Type B pancreatic cell (in vitro differentiated cells): ENCODE data around the gene SIRT2. TPM values are rescaled to one million over a fixed set of nuclear protein-coding genes. Genes with fewer than 3 reads are reported as not detected.
A peak's percentile ranks its signal among the peaks of the same experiment; 100 is the strongest.

Source experiments
- DNase-seq: peaks from one replicate; pipeline ENCODE4 v3.0.0; 2021; ENCODE audit warnings: mixed read lengths; ENCODE audit not compliant: unreplicated experiment; ENCODE audit errors: extremely low spot score
- H3K27ac Mint-ChIP-seq: 2 replicates; pipeline ENCODE4 v1.8.0; 2021; ENCODE audit warnings: mild to moderate bottlenecking, mixed read lengths
- H3K27me3 Mint-ChIP-seq: 2 replicates; pipeline ENCODE4 v1.8.0; 2021; ENCODE audit warnings: mixed read lengths
- H3K36me3 Mint-ChIP-seq: 2 replicates; pipeline ENCODE4 v1.8.0; 2021; ENCODE audit warnings: mixed read lengths
- H3K4me1 Mint-ChIP-seq: one replicate; pipeline ENCODE4 v1.8.0; 2021; ENCODE audit warnings: mixed read lengths; ENCODE audit not compliant: unreplicated experiment
- H3K4me3 Mint-ChIP-seq: 2 replicates; pipeline ENCODE4 v1.8.0; 2021; ENCODE audit warnings: mild to moderate bottlenecking, mixed read lengths
- H3K9me3 Mint-ChIP-seq: 2 replicates; pipeline ENCODE4 v1.8.0; 2021; ENCODE audit warnings: mixed read lengths
- CTCF ChIP-seq: fragments of 200-600 bp; sonication (generic); conservative IDR thresholded peaks from 2 replicates; pipeline ENCODE4 v1.5.0; 2021; ENCODE audit warnings: antibody characterized with exemption, mild to moderate bottlenecking
- total RNA-seq: library from RNA; stranded (reverse); gene quantifications from 2 replicates; pipeline ENCODE4 v1.2.1, GENCODE V29; 2021; ENCODE audit warnings: low replicate concordance

Gene SIRT2
- total RNA-seq, 1 donor from 2014 or later: 46.0 TPM

- Mint-ChIP-seq H3K9me3 (no peaks in the 10 kb centered on the region), H3K27me3 (no peaks in the 10 kb centered on the region), H3K27ac (no peak overlapping the region)
Observed at GRCh38 chr19:38917921-38918491, 18.6 kb upstream of the SIRT2 start.

GRCh38 chr19:38917516-38917915, 18.1 kb upstream of the SIRT2 start:
- Mint-ChIP-seq H3K4me3 (no peak overlapping the region), H3K27ac (no peak overlapping the region)

More at GRCh38 chr19:38917921-38918491, 18.6 kb upstream of the SIRT2 start:
- H3K36me3 Mint-ChIP-seq: peaks cover 10% of the 10 kb centered on the region
- peak; percentile 24 for TF ChIP-seq CTCF
- peaks cover 3% of the 10 kb centered on the region for H3K4me1 Mint-ChIP-seq
- no peak for DNase-seq
- H3K4me3 Mint-ChIP-seq: no peak overlapping the region

GRCh38 chr19:38915329-38916321, 16.2 kb upstream of the SIRT2 start:
- H3K27ac Mint-ChIP-seq: no peak overlapping the region
- H3K4me3 Mint-ChIP-seq: no peak overlapping the region
- DNase-seq: no peak
- TF ChIP-seq CTCF: no peak
- H3K27me3 Mint-ChIP-seq: no peaks in the 10 kb centered on the region
- no peaks in the 10 kb centered on the region for H3K9me3 Mint-ChIP-seq
- peaks cover 3% of the 10 kb centered on the region for H3K36me3 Mint-ChIP-seq
- peaks cover 3% of the 10 kb centered on the region for H3K4me1 Mint-ChIP-seq

More at GRCh38 chr19:38917516-38917915, 18.1 kb upstream of the SIRT2 start:
- H3K27me3 Mint-ChIP-seq: no peaks in the 10 kb centered on the region
- peaks cover 10% of the 10 kb centered on the region for H3K36me3 Mint-ChIP-seq
- no peaks in the 10 kb centered on the region for H3K9me3 Mint-ChIP-seq
- no peak for DNase-seq
- no peak for TF ChIP-seq CTCF
- peaks cover 3% of the 10 kb centered on the region for H3K4me1 Mint-ChIP-seq

- H3K4me3 Mint-ChIP-seq: no peak overlapping the region
- H3K36me3 Mint-ChIP-seq: peaks cover 3% of the 10 kb centered on the region
- no peaks in the 10 kb centered on the region for H3K4me1 Mint-ChIP-seq
- DNase-seq: no peak
- TF ChIP-seq CTCF: no peak
- H3K27ac Mint-ChIP-seq: no peak overlapping the region
- no peaks in the 10 kb centered on the region for H3K9me3 Mint-ChIP-seq
- H3K27me3 Mint-ChIP-seq: no peaks in the 10 kb centered on the region
Observed at GRCh38 chr19:38913958-38914357, 14.5 kb upstream of the SIRT2 start.

- H3K27ac Mint-ChIP-seq: no peak overlapping the region
- peaks cover 4% of the 10 kb centered on the region for H3K36me3 Mint-ChIP-seq
- no peaks in the 10 kb centered on the region for H3K9me3 Mint-ChIP-seq
- H3K27me3 Mint-ChIP-seq: no peaks in the 10 kb centered on the region
- no peak for TF ChIP-seq CTCF
- H3K4me1 Mint-ChIP-seq: no peaks in the 10 kb centered on the region
- no peak overlapping the region for H3K4me3 Mint-ChIP-seq
- DNase-seq: no peak
Observed at GRCh38 chr19:38912600-38913514, 13.4 kb upstream of the SIRT2 start.
